SK-N-DZ (cell line): ENCODE measurements around the gene SSPN. TPM values are rescaled to one million over a fixed set of nuclear protein-coding genes. Genes with fewer than 3 reads are reported as not detected.

Experiments used
- DNase-seq: peaks from one replicate; pipeline ENCODE4 v3.0.0-alpha.2; 2015; ENCODE audit warnings: low spot score
- polyA plus RNA-seq, 2 experiments: library from polyadenylated mRNA; depleted of rRNA; stranded (reverse); fragments of >200 nt; gene quantifications; 2 replicates each; pipeline ENCODE4 v1.2.3, GENCODE V29; 2014

The SSPN gene
- 0.13 and 0.20 TPM in 2 replicates for polyA plus RNA-seq (2014; cell fraction: cytosol; rRNA removed)
- not detected in 2 replicates for polyA plus RNA-seq (2014; cell fraction: nucleus; rRNA removed)

DNA sequence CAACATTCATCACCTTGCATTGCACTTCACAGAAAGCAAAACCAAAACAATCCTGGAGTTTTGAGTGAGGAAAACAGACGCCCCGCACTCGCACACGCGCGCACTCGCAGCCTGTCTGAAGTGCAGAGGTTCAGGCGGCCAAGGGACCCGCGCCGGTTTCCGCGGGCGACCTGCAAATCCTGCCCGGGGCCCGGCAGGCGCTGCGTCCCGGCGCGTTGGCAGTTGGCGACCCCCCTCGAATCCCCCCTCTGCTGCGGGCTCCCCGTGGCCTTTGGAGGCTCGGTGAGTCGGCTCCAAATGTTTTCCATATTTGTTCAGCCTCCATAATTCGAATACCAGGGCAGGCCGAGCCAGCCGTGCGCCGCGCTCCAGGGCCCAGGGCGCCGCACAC lies at the start of gene SSPN:
TSS of gene SSPN (plus strand) at position 324 of the 391 bp plus-strand sequence. CDS start 100 bp downstream, outside the sequence.
- peak; percentile 71 for DNase-seq

DNA sequence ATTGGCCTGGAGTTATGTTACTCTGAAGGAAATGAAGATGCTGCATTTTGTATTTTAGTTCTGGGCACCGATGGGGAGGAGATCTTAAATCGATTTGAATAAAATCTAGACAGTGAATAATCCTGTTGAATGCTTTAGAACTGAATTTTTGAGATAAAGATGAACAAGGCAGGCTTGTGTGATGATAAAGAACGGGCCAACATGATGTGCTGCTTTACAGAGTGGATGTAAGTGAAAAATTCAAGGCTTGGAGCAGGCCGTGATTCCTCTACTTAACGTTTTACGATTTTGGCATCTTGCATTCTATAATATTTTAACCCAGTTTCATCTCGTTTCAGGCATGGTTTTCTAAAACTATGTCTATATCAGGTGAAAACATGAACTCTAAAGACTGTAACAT lies 47.1 kb upstream of the SSPN start:
- no peak for DNase-seq

DNA sequence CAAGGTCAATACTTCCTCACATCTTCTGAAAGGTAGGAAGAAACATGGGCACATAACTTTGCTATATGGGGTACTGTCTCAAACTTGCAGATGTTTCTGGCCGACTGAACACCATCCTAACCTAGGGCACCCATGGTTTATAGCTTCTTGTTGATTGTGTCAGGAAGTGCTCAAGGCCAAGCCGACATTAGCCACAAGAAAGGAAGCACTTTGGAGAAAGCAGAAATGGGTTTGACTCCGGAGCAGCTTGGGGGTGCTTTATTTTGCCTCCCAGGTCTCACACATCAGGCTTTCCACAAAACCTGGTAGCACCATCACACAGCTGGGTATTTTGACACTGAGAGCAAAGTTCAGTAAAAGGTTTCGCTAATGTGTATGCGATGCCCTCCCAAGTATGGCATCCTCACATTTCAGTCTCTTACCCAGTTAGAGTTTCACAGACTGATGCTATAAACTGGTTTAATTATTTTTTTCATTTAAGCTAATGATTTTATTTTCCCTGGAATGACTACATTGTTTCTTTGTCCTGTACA lies 45.3 kb upstream of the SSPN start:
- DNase-seq, result no peak

DNA sequence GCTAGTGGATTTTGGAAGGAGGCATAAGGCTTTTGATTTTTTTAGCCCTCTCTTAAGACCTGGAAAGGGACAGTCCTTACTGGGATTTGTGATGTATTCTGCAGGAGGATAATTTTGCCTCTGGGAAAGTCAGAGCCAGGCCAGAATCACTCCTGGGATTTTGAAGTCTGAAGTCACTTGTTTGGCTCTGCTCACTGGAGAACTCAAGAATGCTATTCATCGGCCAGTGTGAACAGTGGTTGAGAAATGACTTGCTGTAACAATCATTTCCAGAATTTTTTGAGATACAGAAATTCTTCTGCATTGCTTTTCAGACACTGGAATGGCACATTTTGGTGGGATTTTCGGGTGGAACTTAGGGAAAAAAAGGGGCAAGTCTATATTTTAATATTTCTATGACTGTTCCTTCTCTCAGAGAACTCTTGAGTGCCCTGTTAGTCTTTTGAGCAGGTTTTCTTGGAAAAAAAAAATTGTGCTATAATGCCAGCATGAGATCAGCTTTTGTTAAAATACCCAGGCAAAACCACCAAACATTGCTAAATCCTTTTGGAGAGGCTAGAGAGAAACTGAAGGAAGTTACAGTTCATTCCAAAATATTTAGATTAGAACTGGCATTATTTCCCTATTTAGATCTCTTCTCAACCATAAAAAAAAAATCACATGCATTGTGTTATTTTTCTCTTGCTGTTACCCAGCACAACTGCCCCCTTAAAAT lies 44.5 kb upstream of the SSPN start:
- DNase-seq, result no peak

DNA sequence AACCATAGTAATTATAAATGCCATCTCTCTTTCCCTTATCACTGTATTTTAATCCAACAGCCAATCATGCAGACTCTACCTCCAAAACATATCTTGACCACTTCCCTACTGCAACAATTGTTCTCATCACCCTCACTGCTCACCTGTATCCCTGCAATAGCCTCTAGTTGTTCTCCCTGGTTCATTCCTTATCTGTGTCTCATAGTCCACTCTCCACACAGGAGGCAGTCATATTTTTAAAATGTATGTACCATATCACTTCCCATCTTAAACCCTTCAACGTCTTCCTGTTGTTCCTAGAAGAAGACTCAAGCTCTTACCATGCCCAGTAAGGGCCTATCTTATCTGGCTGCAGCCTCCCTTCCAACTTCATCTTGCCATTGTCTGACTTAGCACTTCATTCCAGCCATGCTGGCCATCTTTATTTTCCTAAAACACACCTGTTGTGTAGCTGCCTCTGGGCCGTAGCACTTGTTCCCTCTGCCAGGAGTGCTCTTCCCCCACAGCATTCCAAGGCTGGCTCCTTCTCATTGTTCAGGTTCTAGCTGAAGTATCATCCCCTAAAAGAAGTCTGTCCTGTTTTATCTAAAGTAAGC lies 42.8 kb upstream of the SSPN start:
- no peak for DNase-seq

- no peak for DNase-seq
These were observed 41.8 kb upstream of the SSPN start for GRCh38 chr12:26153421-26154154.

DNA sequence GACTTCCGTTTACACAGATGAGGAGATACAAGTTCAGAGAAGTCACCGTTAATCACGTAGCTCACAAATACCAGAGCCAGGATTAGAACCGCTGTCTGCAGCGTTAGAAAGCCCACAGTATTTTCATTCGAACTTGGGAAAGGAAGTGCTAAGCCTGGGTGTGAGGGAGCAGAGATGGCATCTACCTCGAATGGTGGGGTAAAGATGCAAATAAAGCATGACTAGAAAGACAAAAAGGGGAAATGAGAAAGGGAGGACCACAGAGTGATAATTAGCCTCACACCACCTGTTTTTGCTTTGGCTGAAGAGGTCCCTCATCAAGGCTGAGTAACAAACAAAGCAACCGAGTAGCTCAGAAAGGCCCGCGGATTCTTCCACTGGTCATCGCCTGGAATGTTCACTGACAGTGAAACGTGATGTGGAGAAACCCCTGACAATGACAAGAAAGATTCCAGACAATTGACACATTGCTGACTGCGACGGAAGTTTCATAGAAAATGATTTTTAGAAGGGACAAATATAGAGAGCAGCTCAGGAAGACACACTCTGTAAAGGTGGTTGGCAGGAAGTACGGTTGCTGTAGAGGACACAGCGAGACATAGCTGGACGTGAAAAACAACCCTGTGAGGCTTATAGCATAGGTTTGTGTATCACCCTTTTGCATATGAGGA lies 39.0 kb upstream of the SSPN start:
- DNase-seq, result no peak

DNA sequence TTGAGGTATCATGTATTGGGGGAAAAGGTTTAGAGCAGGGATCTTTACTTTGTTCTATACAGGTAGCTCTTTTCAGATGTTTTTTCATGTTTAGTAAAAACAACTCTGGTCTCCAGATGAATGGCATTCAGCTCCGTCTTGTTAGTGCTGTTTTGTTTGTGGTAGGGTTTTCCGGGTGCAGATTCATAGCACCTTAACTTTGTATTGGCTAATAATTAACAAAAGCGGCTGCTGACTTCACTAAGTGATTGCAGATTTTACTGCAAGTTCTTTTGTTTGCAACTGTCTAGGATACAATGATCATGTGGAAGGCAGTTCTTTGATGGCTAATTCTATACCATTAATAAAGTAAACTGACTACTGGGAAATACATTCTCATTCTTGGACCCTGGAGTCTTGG lies 38.4 kb upstream of the SSPN start:
- no peak for DNase-seq

DNA sequence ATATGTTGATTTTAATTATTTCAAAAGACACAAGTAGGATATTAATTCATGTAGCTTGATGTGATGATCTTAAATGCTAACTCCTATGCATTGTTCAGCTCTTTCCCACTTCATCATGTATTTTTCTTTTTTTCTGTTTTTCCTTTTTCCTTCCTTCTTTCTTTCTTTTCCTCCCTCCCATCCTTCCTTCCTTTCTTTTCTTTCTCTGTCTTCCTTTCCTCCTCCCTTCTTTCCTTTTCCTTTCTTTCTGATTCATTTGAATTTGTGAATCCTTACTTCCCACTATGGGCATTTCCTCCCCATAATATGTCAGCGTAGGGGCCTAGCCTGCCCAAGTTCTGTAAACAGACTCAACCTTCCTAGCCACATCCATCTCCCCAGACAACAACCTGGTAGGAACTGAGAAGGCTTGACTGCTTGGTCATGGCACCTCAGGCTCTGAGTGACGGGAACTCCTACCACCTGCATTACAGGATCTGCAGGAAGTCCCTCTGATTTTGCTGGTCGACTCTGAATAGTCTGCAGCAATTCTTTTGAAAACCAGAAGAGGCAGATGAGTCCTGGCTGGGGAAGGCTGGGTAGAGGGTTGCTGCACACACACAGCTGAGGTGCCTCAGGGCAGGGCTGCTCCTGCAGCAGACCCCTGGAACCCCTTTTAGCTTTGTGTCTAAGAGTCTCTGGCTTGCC lies 37.2 kb upstream of the SSPN start:
- DNase-seq, result no peak

DNA sequence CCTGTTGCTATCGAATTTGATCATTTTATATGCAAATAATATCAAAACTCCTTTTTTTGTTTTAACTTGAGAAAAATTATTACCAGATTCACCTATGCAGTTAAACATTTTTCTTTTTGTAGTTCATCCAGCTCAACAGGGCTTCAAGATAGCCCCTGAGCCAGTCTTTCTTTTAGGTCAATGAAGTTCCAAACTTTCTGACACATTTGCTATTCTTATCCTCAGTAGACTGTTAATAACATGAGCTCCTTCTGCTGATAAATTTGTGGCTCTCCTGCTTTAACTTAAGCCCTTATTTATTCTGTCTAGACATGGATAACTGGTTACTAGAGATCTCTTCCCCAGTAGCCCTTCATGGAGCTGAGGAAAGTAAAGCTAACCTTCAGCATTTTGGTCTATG lies 33.2 kb upstream of the SSPN start:
- no peak for DNase-seq

DNA sequence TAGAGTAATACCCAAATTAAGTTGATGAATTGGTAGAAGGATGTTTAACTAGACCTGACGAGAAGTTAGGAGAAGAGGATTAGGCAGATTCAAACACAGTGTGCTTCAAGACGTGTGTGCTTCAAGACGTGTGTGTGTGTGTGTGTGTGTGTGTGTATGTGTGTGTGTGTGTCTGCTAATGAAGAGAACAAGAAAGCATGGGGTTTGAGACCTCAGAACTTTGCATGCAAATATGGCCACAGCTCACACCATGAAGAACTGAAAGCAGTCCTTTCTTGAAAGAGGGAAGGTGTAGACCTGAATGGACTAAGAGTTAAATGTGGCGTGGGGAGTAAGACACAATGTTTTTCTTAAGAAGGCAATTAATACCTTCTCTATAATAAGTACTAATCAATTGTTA lies 32.5 kb upstream of the SSPN start:
- DNase-seq, result no peak

DNA sequence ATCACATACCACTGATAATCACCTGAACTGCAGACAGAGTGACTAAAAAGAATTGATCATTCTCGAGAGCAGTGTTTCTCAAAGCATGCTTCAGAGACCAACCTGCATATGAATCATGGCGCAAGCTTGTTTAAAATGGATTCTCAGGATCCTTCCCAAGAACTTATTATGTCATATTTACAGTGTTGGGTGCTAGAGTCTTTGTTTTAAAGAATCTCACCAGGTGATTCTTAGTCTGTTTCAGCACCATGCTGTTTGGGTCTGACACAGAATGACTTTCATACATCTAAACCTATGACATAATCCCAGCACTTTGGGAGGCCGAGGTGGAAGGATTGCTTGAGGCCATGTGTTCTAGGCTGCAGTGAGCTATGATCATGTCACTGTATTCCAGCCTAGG lies 31.3 kb upstream of the SSPN start:
- no peak for DNase-seq

DNA sequence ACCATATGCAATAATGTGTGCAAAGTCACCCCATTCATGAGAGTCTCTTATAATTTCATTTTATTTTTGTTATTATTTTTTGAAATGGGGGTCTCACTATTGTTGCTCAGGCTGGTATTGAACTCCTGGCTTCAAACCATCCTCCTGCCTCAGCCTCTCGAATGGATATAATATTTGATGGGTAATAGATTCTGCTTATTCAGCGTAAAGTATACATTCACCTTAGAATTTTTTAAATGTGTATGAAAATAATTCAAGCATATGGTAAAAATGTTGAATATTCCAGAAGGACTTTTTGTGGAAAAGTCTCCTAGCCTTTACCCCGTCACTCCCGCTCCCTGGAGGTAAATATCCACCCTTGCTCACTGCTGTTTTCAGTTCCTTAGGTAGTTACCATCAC lies 23.4 kb upstream of the SSPN start:
- DNase-seq, result no peak

DNA sequence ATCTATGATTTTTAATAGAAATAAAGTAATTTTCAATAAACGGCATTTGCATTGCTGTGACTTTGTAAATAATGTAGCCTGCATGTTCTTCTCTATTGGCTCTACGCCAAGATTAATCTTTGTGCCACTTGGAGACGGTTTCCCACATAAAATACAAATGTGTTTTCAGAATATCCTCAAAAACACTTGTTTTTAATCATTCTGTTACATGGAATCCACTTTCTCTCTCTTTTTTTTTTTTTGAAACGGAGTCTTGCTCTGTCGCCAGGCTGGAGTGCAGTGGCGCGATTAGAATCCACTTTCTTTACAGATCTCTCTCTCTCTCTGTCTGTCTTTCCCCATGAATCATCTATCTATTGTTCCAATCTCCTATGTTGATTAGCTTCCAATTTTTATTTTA lies 22.8 kb upstream of the SSPN start:
- no peak for DNase-seq

- no peak for DNase-seq
These were observed 22.3 kb upstream of the SSPN start for GRCh38 chr12:26172946-26173552.

GRCh38 chr12:26176725-26177124 lies 18.6 kb upstream of the SSPN start:
- DNase-seq, result no peak

DNA sequence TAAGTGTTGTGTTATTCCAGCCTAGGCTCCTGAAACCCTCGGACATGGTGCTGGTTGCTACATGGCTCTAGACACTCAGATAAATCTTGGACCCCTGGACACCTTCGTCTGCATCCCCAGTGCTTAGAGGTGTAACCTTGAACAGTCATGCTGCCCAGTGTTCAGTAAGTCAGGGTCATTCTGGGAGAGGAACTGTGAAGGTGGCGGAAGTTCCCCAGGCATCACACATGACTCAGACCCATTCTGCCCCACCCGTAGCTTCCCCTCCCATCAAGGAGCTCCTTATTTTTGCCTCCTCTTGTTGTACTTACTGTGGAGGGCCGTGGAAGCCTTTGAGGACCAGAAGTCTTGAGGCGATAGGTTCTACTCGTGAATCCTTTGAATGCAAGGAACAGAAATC lies 18.1 kb upstream of the SSPN start:
- no peak for DNase-seq

DNA sequence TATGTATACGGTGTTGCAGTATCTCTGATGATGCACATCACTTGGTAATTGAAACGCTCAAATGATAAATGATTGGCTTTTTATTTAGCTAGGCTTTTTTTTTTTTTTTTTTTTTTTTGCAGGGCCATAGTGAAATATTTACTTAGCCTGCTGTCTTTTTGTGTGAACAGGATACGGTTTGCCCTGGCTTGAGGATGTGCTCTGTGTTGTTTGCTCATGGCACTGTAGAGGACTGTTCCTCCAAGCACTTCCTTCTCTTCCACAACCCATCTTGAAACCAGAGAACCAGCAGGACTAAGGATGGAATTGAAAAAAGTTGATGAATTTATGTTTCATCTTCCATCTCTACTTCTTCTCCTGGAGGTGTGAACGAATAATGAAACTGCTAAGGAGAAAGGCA lies 15.5 kb upstream of the SSPN start:
- no peak for DNase-seq

- no peak for DNase-seq
These were observed 13.0 kb upstream of the SSPN start for GRCh38 chr12:26182377-26182776.

GRCh38 chr12:26185532-26186320 lies 9.6 kb upstream of the SSPN start:
- DNase-seq, result no peak
